SK-N-SH (cell line): ENCODE measurements around the gene PLA2G2F. TPM values are rescaled to one million over a fixed set of nuclear protein-coding genes. Genes with fewer than 3 reads are reported as not detected.

Experiments used
- CTCF ChIA-PET: fragments of 300-600, 350-600 bp; formaldehyde crosslinking; extraction: SDS; loops from one replicate; lab custom pipeline; 2021; lab: Yijun Ruan, JAX
- POLR2A ChIA-PET: fragments of 350-600 bp; sonication (Branson Sonifier 250); formaldehyde crosslinking; extraction: SDS; loops from one replicate; lab custom pipeline; 2020; ENCODE audit warnings: antibody characterized with exemption, inconsistent platforms; lab: Yijun Ruan, JAX
- DNase-seq: peaks from one replicate; pipeline ENCODE4 v3.0.0; 2012
- H2AFZ ChIP-seq: fragments of 200-600 bp; sonication (generic); 2 replicates; pipeline ENCODE4 v1.8.1; 2016; ENCODE audit warnings: antibody characterized with exemption, mild to moderate bottlenecking, low read depth
- H3F3A ChIP-seq: fragments of 200-600 bp; sonication (generic); replicated peaks from 2 replicates; pipeline ENCODE3; 2016; ENCODE audit warnings: antibody characterized with exemption, mild to moderate bottlenecking; ENCODE audit not compliant: insufficient read depth
- H3K27ac ChIP-seq, 2 experiments: fragments of 200-500 bp in 1 of 2; fragments of 200-600 bp in 1 of 2; sonication (Bioruptor generic) in 1 of 2; sonication (generic), shearing (Covaris generic) in 1 of 2; 2 replicates each; pipeline versions ENCODE4 v1.5.1 to v1.6.1; 2014 to 2016; ENCODE audit warnings: low read depth in 2 of 2, inconsistent platforms in 1 of 2, low read length in 1 of 2, mild to moderate bottlenecking in 1 of 2, mixed read lengths in 1 of 2
- H3K27me3 ChIP-seq: fragments of 200-600 bp; sonication (generic), shearing (Covaris generic); 2 replicates; pipeline ENCODE4 v1.6.1; 2016; ENCODE audit warnings: mixed run types; ENCODE audit not compliant: insufficient read depth
- H3K36me3 ChIP-seq, 2 experiments: fragments of 200-500 bp in 1 of 2; fragments of 200-600 bp in 1 of 2; sonication (Bioruptor generic) in 1 of 2; sonication (generic) in 1 of 2; replicated peaks in 1 of 2; 2 replicates each; pipeline versions ENCODE3 to v1.5.1; 2014 to 2016; ENCODE audit warnings: low read length in 1 of 2, mild to moderate bottlenecking in 1 of 2; ENCODE audit not compliant: insufficient read depth in 2 of 2, control insufficient read depth in 1 of 2
- H3K4me1 ChIP-seq, 2 experiments: fragments of 200-500 bp in 1 of 2; fragments of 200-600 bp in 1 of 2; sonication (Bioruptor generic) in 1 of 2; sonication (generic), shearing (Covaris generic) in 1 of 2; 2 replicates each; pipeline versions ENCODE4 v1.5.1 to v1.6.1; 2014 to 2016; ENCODE audit warnings: low read depth in 1 of 2, low read length in 1 of 2, mixed run types in 1 of 2; ENCODE audit not compliant: insufficient read depth in 2 of 2, control insufficient read depth in 1 of 2
- H3K4me2 ChIP-seq: fragments of 200-600 bp; sonication (generic), shearing (Covaris generic); 2 replicates; pipeline ENCODE4 v1.6.1; 2017; ENCODE audit warnings: mixed run types
- H3K4me3 ChIP-seq, 2 experiments: fragments of 200-500 bp in 1 of 2; fragments of 200-600 bp in 1 of 2; sonication (Bioruptor generic) in 1 of 2; sonication (generic), shearing (Covaris generic) in 1 of 2; 2 replicates each; pipeline versions ENCODE4 v1.5.1 to v1.8.1; 2014 to 2016; ENCODE audit warnings: low read depth in 2 of 2, inconsistent platforms in 1 of 2, low read length in 1 of 2, mild to moderate bottlenecking in 1 of 2, mixed read lengths in 1 of 2, moderate library complexity in 1 of 2
- H3K79me2 ChIP-seq: fragments of 200-600 bp; sonication (generic); 2 replicates; pipeline ENCODE4 v1.8.1; 2017; ENCODE audit warnings: mild to moderate bottlenecking; ENCODE audit not compliant: insufficient read depth
- H3K9ac ChIP-seq: fragments of 200-600 bp; sonication (generic); 2 replicates; pipeline ENCODE4 v1.6.1; 2017; ENCODE audit warnings: mixed run types
- H3K9me2 ChIP-seq: fragments of 200-600 bp; sonication (generic); 2 replicates; pipeline ENCODE4 v1.6.1; 2017; ENCODE audit warnings: mixed run types
- H3K9me3 ChIP-seq: fragments of 200-600 bp; sonication (generic); 2 replicates; pipeline ENCODE4 v1.6.1; 2017; ENCODE audit warnings: mixed run types, mild to moderate bottlenecking, moderate library complexity
- H4K20me1 ChIP-seq: fragments of 200-600 bp; sonication (generic); 2 replicates; pipeline ENCODE4 v1.6.1; 2017; ENCODE audit warnings: mild to moderate bottlenecking, mixed run types; ENCODE audit not compliant: insufficient read depth
- ELF1 ChIP-seq: IDR thresholded peaks from 2 replicates; pipeline ENCODE4 v1.4.0; 2012
- EP300 ChIP-seq, 2 experiments: IDR thresholded peaks; 2 replicates each; pipeline versions ENCODE4 v1.4.0 to v1.6.1; 2012; ENCODE audit warnings: borderline replicate concordance in 1 of 2, low read depth in 1 of 2, low read length in 1 of 2
- FOXM1 ChIP-seq: IDR thresholded peaks from 2 replicates; pipeline ENCODE4 v1.4.0; 2012; ENCODE audit warnings: low read depth, mild to moderate bottlenecking
- GATA2 ChIP-seq: sonication (generic); formaldehyde crosslinking; IDR thresholded peaks from 2 replicates; pipeline ENCODE4 v1.5.0; 2020; ENCODE audit warnings: mild to moderate bottlenecking, missing genetic modification reagents
- JUND ChIP-seq: IDR thresholded peaks from 2 replicates; pipeline ENCODE4 v1.4.0; 2012
- MXI1 ChIP-seq: IDR thresholded peaks from 2 replicates; pipeline ENCODE4 v1.6.1; 2012; ENCODE audit warnings: mild to moderate bottlenecking, low read depth, low read length, improper control_type of control experiment
- NFIC ChIP-seq: IDR thresholded peaks from 2 replicates; pipeline ENCODE4 v1.4.0; 2012; ENCODE audit warnings: borderline replicate concordance
- POLR2AphosphoS5 ChIP-seq: IDR thresholded peaks from 2 replicates; pipeline ENCODE4 v1.6.1; 2012; ENCODE audit warnings: low read depth, low read length
- WGBS: methylation state at CpG from one replicate; pipeline ENCODE4 v1.1.6; 2017; ENCODE audit warnings: low lambda C conversion rate; 5-methylcytosine and 5-hydroxymethylcytosine counted together
- polyA plus RNA-seq, 3 experiments: library from polyadenylated mRNA; depleted of rRNA; stranded (reverse); fragments of >200 nt; gene quantifications; 2 replicates each; pipeline ENCODE4 v1.2.3, GENCODE V29; 2012
- TF ChIP-seq, protein P1 (sequence below): fragments of 150-350 bp; IDR thresholded peaks from 2 replicates; pipeline ENCODE4 v1.6.1; 2016; ENCODE audit warnings: mild to moderate bottlenecking, low read depth, low read length

The PLA2G2F gene
- polyA plus RNA-seq, 1 of the 3 experiments (the other 2 are of a cell fraction): not detected

- Histone ChIP-seq H3K36me3 (no peaks in the 10 kb centered on the region), H3K4me3 (no peak overlapping the region), H3K9me2 (no peaks in the 10 kb centered on the region), H3K9ac (no peak overlapping the region), H3K4me1 (no peaks in the 10 kb centered on the region), H3K27me3 (peaks cover 15% of the 10 kb centered on the region; the same call in 1 of the 2 replicates), H3K9me3 (no peaks in the 10 kb centered on the region), H3K27ac (no peak overlapping the region), H2AFZ (no peak overlapping the region), H3K79me2 (no peaks in the 10 kb centered on the region), H3F3A (no peaks in the 10 kb centered on the region), H4K20me1 (no peaks in the 10 kb centered on the region), H3K4me2 (no peak overlapping the region)
- POLR2A ChIA-PET: no interaction called here
- CTCF ChIA-PET: interaction anchor here (1.3 to 2.0 kb wide), 3 partner anchors 12 to 115 kb away, joined by 3 to 5 read pairs (median 5); no protein-coding TSS in a partner anchor
- 0% methylated on average over 1 of the region's 3 CpGs for WGBS
- no peak for TF ChIP-seq ELF1
- no peak for TF ChIP-seq MXI1
- TF ChIP-seq GATA2 (CRISPR knock-in tag): no peak
- DNase-seq: no peak
These were observed 49.0 kb upstream of the PLA2G2F start for GRCh38 chr1:20090119-20090518.

- DNase-seq: no peak
- no peaks in the 10 kb centered on the region for H3K79me2 ChIP-seq
- no peak overlapping the region for H3K4me3 ChIP-seq
- TF ChIP-seq JUND (no peak), MXI1 (no peak), NFIC (no peak), FOXM1 (no peak), EP300 (IDR thresholded peaks at IDR 0.05; ENCODE audit: borderline replicate concordance in 1 of 2, low read depth in 1 of 2, low read length in 1 of 2) (no peak)
- CTCF ChIA-PET: interaction anchor here (1.3 to 2.0 kb wide), 3 partner anchors 11 to 116 kb away, joined by 3 to 5 read pairs (median 5); no protein-coding TSS in a partner anchor
- no peaks in the 10 kb centered on the region for H3F3A ChIP-seq
- no peak overlapping the region for H3K9ac ChIP-seq
- WGBS: 14% methylated on average over 5 of the region's 6 CpGs
- H2AFZ ChIP-seq: no peak overlapping the region
- no peaks in the 10 kb centered on the region for H3K36me3 ChIP-seq
- H3K4me1 ChIP-seq: no peaks in the 10 kb centered on the region
- no peaks in the 10 kb centered on the region for H3K9me3 ChIP-seq
- peaks cover 20% of the 10 kb centered on the region; the same call in 1 of the 2 replicates for H3K27me3 ChIP-seq
- POLR2A ChIA-PET: no interaction called here
- H4K20me1 ChIP-seq: no peaks in the 10 kb centered on the region
- H3K4me2 ChIP-seq: no peak overlapping the region
- H3K27ac ChIP-seq: no peak overlapping the region
- H3K9me2 ChIP-seq: no peaks in the 10 kb centered on the region
These were observed 48.5 kb upstream of the PLA2G2F start for GRCh38 chr1:20090641-20091040.

GRCh38 chr1:20093303-20093702 lies 45.8 kb upstream of the PLA2G2F start:
- ChIA-PET POLR2A (no interaction called here), CTCF (interaction anchor here (0.8 to 1.2 kb wide), 2 partner anchors 8 to 401 kb away, joined by 3 read pairs; no protein-coding TSS in a partner anchor)
- H3K27ac ChIP-seq: no peak overlapping the region
- H3K4me2 ChIP-seq: no peak overlapping the region
- no peaks in the 10 kb centered on the region for H3K9me3 ChIP-seq
- H3K36me3 ChIP-seq: no peaks in the 10 kb centered on the region
- no peak overlapping the region for H2AFZ ChIP-seq
- no peaks in the 10 kb centered on the region for H3K79me2 ChIP-seq
- no peaks in the 10 kb centered on the region for H4K20me1 ChIP-seq
- no peak for DNase-seq
- no peaks in the 10 kb centered on the region for H3F3A ChIP-seq
- H3K4me3 ChIP-seq: no peak overlapping the region
- H3K9ac ChIP-seq: no peak overlapping the region
- WGBS: 12% methylated on average over 5 of the region's 5 CpGs
- no peaks in the 10 kb centered on the region for H3K4me1 ChIP-seq
- no peaks in the 10 kb centered on the region for H3K9me2 ChIP-seq
- peaks cover 27% of the 10 kb centered on the region; the same call in 1 of the 2 replicates for H3K27me3 ChIP-seq
- TF ChIP-seq, protein P1, sequence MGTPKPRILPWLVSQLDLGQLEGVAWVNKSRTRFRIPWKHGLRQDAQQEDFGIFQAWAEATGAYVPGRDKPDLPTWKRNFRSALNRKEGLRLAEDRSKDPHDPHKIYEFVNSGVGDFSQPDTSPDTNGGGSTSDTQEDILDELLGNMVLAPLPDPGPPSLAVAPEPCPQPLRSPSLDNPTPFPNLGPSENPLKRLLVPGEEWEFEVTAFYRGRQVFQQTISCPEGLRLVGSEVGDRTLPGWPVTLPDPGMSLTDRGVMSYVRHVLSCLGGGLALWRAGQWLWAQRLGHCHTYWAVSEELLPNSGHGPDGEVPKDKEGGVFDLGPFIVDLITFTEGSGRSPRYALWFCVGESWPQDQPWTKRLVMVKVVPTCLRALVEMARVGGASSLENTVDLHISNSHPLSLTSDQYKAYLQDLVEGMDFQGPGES: no peak
- no peak for TF ChIP-seq POLR2AphosphoS5
- no peak for TF ChIP-seq GATA2 (CRISPR knock-in tag)
